ENCODE results near the gene FOXQ1. TPM values are rescaled to one million over a fixed set of nuclear protein-coding genes. Genes with fewer than 3 reads are reported as not detected.

FOXQ1 gene
- total and polyA plus RNA-seq, 2 of the 13 experiments (the other 11 are each of a cell fraction or from before 2014, with no cell fraction given): 35.2 to 39.8 TPM

GRCh38 chr6:1263039-1263849 is 48.7 kb upstream of the FOXQ1 start (continued):
- no peak for TF ChIP-seq ZKSCAN1 (IDR thresholded peaks at IDR 0.05; ENCODE audit: low read length)
- TF ChIP-seq ZBTB38 (CRISPR knock-in tag; IDR thresholded peaks at IDR 0.05): peak; percentile 88
- no peak for TF ChIP-seq MZF1 (CRISPR knock-in tag; IDR thresholded peaks at IDR 0.05; ENCODE audit: borderline replicate concordance)
- peak in 1 of 2 experiments; percentile 83; a peak in 2 of 4 replicates for TF ChIP-seq HMGXB4 (CRISPR knock-in tag; IDR thresholded peaks at IDR 0.05; ENCODE audit: borderline replicate concordance in 1 of 2, low read depth in 1 of 2)
- peak; percentile 53; the same call in 1 of the 2 replicates for TF ChIP-seq ZBTB26 (CRISPR knock-in tag; IDR thresholded peaks at IDR 0.05; ENCODE audit: borderline replicate concordance)
- no peak for TF ChIP-seq ZNF775 (CRISPR knock-in tag; IDR thresholded peaks at IDR 0.05; ENCODE audit: borderline replicate concordance)
- TF ChIP-seq AHR (CRISPR knock-in tag; IDR thresholded peaks at IDR 0.05): no peak; the same call in 1 of the 2 replicates
- TF ChIP-seq ZBTB10 (CRISPR knock-in tag; IDR thresholded peaks at IDR 0.05; ENCODE audit: borderline replicate concordance): peak; percentile 80
- no peak for TF ChIP-seq ZNF10 (CRISPR knock-in tag; IDR thresholded peaks at IDR 0.05; ENCODE audit: borderline replicate concordance, low read depth)
- no peak for TF ChIP-seq HDAC1 (CRISPR knock-in tag; IDR thresholded peaks at IDR 0.05)
- TF ChIP-seq MAFK (conservative IDR thresholded peaks at IDR 0.05 in 1 of 2, IDR thresholded peaks at IDR 0.05 in 1 of 2; ENCODE audit: low read length in 2 of 2): no peak
- no peak for TF ChIP-seq NFIB (CRISPR knock-in tag; IDR thresholded peaks at IDR 0.05; ENCODE audit: borderline replicate concordance)
- TF ChIP-seq ZNF747 (CRISPR knock-in tag; IDR thresholded peaks at IDR 0.05; ENCODE audit: borderline replicate concordance): no peak
- TF ChIP-seq ARID5B (CRISPR knock-in tag; IDR thresholded peaks at IDR 0.05): no peak
- TF ChIP-seq ZNF350 (CRISPR knock-in tag; IDR thresholded peaks at IDR 0.05; ENCODE audit: borderline replicate concordance, low read depth): peak; percentile 87
- peak; percentile 25; the same call in 1 of the 2 replicates for TF ChIP-seq FOXA3 (CRISPR knock-in tag; IDR thresholded peaks at IDR 0.05)
- peak; percentile 38 for TF ChIP-seq ZNF335 (CRISPR knock-in tag; IDR thresholded peaks at IDR 0.05)
- no peak for TF ChIP-seq KLF13 (CRISPR knock-in tag; IDR thresholded peaks at IDR 0.05)
- no peak for TF ChIP-seq ZFP41 (CRISPR knock-in tag; IDR thresholded peaks at IDR 0.05; ENCODE audit: borderline replicate concordance)
